Measurements from ENCODE around the gene SLC44A1. TPM values are rescaled to one million over a fixed set of nuclear protein-coding genes. Genes with fewer than 3 reads are reported as not detected.

Gene SLC44A1
- polyA plus RNA-seq, 1 of the 3 experiments (the other 2 are of a cell fraction): 4.5 TPM

- H3K36me3 ChIP-seq (replicated peaks in 1 of 2; ENCODE audit: control insufficient read depth in 1 of 2, insufficient read depth in 2 of 2, low read length in 1 of 2): no peaks in the 10 kb centered on the region
- H3K27me3 ChIP-seq (ENCODE audit: insufficient read depth): no peaks in the 10 kb centered on the region
- POLR2A ChIA-PET: no interaction called here
- no peak overlapping the region for H3K4me3 ChIP-seq (ENCODE audit: low read depth in 2 of 2, low read length in 1 of 2)
- no peak overlapping the region for H3K27ac ChIP-seq (ENCODE audit: low read depth in 2 of 2, low read length in 1 of 2)
- no peaks in the 10 kb centered on the region for H3F3A ChIP-seq (replicated peaks; ENCODE audit: insufficient read depth)
- no peaks in the 10 kb centered on the region for H4K20me1 ChIP-seq (ENCODE audit: insufficient read depth)
- no peaks in the 10 kb centered on the region for H3K9me3 ChIP-seq
- no peaks in the 10 kb centered on the region for H3K4me1 ChIP-seq (ENCODE audit: control insufficient read depth in 1 of 2, insufficient read depth in 2 of 2, low read depth in 1 of 2, low read length in 1 of 2)
- no peak overlapping the region for H3K4me2 ChIP-seq
- TF ChIP-seq, protein P1, sequence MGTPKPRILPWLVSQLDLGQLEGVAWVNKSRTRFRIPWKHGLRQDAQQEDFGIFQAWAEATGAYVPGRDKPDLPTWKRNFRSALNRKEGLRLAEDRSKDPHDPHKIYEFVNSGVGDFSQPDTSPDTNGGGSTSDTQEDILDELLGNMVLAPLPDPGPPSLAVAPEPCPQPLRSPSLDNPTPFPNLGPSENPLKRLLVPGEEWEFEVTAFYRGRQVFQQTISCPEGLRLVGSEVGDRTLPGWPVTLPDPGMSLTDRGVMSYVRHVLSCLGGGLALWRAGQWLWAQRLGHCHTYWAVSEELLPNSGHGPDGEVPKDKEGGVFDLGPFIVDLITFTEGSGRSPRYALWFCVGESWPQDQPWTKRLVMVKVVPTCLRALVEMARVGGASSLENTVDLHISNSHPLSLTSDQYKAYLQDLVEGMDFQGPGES (IDR thresholded peaks at IDR 0.05; ENCODE audit: low read depth, low read length): no peak
- TF ChIP-seq NFIC (IDR thresholded peaks at IDR 0.05; ENCODE audit: borderline replicate concordance) (no peak), MEF2A (IDR thresholded peaks at IDR 0.05; ENCODE audit: borderline replicate concordance, low read depth) (no peak), FOSL2 (IDR thresholded peaks at IDR 0.05; ENCODE audit: borderline replicate concordance, low read depth) (no peak), FOXM1 (IDR thresholded peaks at IDR 0.05; ENCODE audit: low read depth) (no peak), NRF1 (IDR thresholded peaks at IDR 0.05; ENCODE audit: low read depth, low read length) (no peak), FOXJ3 (CRISPR knock-in tag; IDR thresholded peaks at IDR 0.05) (no peak), EZH2phosphoT487 (IDR thresholded peaks at IDR 0.05; ENCODE audit: borderline replicate concordance, low read depth) (no peak), RCOR1 (IDR thresholded peaks at IDR 0.05; ENCODE audit: low read length) (no peak), RFX5 (IDR thresholded peaks at IDR 0.05; ENCODE audit: low read length) (no peak)
- TF ChIP-seq, protein P2, sequence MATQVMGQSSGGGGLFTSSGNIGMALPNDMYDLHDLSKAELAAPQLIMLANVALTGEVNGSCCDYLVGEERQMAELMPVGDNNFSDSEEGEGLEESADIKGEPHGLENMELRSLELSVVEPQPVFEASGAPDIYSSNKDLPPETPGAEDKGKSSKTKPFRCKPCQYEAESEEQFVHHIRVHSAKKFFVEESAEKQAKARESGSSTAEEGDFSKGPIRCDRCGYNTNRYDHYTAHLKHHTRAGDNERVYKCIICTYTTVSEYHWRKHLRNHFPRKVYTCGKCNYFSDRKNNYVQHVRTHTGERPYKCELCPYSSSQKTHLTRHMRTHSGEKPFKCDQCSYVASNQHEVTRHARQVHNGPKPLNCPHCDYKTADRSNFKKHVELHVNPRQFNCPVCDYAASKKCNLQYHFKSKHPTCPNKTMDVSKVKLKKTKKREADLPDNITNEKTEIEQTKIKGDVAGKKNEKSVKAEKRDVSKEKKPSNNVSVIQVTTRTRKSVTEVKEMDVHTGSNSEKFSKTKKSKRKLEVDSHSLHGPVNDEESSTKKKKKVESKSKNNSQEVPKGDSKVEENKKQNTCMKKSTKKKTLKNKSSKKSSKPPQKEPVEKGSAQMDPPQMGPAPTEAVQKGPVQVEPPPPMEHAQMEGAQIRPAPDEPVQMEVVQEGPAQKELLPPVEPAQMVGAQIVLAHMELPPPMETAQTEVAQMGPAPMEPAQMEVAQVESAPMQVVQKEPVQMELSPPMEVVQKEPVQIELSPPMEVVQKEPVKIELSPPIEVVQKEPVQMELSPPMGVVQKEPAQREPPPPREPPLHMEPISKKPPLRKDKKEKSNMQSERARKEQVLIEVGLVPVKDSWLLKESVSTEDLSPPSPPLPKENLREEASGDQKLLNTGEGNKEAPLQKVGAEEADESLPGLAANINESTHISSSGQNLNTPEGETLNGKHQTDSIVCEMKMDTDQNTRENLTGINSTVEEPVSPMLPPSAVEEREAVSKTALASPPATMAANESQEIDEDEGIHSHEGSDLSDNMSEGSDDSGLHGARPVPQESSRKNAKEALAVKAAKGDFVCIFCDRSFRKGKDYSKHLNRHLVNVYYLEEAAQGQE (IDR thresholded peaks at IDR 0.05; ENCODE audit: low read depth, low read length): no peak
- DNase-seq: no peak
- H2AFZ ChIP-seq (ENCODE audit: low read depth): no peak overlapping the region
- no peak overlapping the region for H3K9ac ChIP-seq
- WGBS (ENCODE audit: low lambda C conversion rate): 64% methylated on average over 2 of the region's 2 CpGs
- CTCF ChIA-PET: interaction anchor here (1.5 kb wide), 1 partner anchor 16 kb away, joined by 4 read pairs; no protein-coding TSS in a partner anchor
- H3K9me2 ChIP-seq: no peaks in the 10 kb centered on the region
- no peaks in the 10 kb centered on the region for H3K79me2 ChIP-seq (ENCODE audit: insufficient read depth)
Observed at GRCh38 chr9:105280691-105281090, 36.2 kb downstream of the SLC44A1 start.

GRCh38 chr9:105281272-105281671 lies 36.8 kb downstream of the SLC44A1 start:
- 88% methylated on average over 4 of the region's 4 CpGs for WGBS (ENCODE audit: low lambda C conversion rate)
- no peaks in the 10 kb centered on the region for H4K20me1 ChIP-seq (ENCODE audit: insufficient read depth)
- ChIA-PET POLR2A (no interaction called here), CTCF (interaction anchor here (1.5 kb wide), 1 partner anchor 16 kb away, joined by 4 read pairs; no protein-coding TSS in a partner anchor)
- no peaks in the 10 kb centered on the region for H3F3A ChIP-seq (replicated peaks; ENCODE audit: insufficient read depth)
- H3K27ac ChIP-seq (ENCODE audit: low read depth in 2 of 2, low read length in 1 of 2): no peak overlapping the region
- no peaks in the 10 kb centered on the region for H3K9me3 ChIP-seq
- no peaks in the 10 kb centered on the region for H3K27me3 ChIP-seq (ENCODE audit: insufficient read depth)
- no peaks in the 10 kb centered on the region for H3K9me2 ChIP-seq
- no peak overlapping the region for H3K4me2 ChIP-seq
- no peaks in the 10 kb centered on the region for H3K79me2 ChIP-seq (ENCODE audit: insufficient read depth)
- no peak overlapping the region for H2AFZ ChIP-seq (ENCODE audit: low read depth)
- no peaks in the 10 kb centered on the region for H3K36me3 ChIP-seq (replicated peaks in 1 of 2; ENCODE audit: control insufficient read depth in 1 of 2, insufficient read depth in 2 of 2, low read length in 1 of 2)
- no peaks in the 10 kb centered on the region for H3K4me1 ChIP-seq (ENCODE audit: control insufficient read depth in 1 of 2, insufficient read depth in 2 of 2, low read depth in 1 of 2, low read length in 1 of 2)
- no peak for DNase-seq
- no peak overlapping the region for H3K4me3 ChIP-seq (ENCODE audit: low read depth in 2 of 2, low read length in 1 of 2)
- H3K9ac ChIP-seq: no peak overlapping the region
- no peak for TF ChIP-seq EZH2phosphoT487 (IDR thresholded peaks at IDR 0.05; ENCODE audit: borderline replicate concordance, low read depth)
- no peak for TF ChIP-seq NFIC (IDR thresholded peaks at IDR 0.05; ENCODE audit: borderline replicate concordance)
- no peak for TF ChIP-seq CHD2 (IDR thresholded peaks at IDR 0.05; ENCODE audit: low read length, partially characterized antibody)
- TF ChIP-seq POLR2AphosphoS5 (IDR thresholded peaks at IDR 0.05; ENCODE audit: low read depth, low read length): no peak
- no peak for TF ChIP-seq YY1 (IDR thresholded peaks at IDR 0.05; ENCODE audit: low read depth)
- TF ChIP-seq, protein P3, sequence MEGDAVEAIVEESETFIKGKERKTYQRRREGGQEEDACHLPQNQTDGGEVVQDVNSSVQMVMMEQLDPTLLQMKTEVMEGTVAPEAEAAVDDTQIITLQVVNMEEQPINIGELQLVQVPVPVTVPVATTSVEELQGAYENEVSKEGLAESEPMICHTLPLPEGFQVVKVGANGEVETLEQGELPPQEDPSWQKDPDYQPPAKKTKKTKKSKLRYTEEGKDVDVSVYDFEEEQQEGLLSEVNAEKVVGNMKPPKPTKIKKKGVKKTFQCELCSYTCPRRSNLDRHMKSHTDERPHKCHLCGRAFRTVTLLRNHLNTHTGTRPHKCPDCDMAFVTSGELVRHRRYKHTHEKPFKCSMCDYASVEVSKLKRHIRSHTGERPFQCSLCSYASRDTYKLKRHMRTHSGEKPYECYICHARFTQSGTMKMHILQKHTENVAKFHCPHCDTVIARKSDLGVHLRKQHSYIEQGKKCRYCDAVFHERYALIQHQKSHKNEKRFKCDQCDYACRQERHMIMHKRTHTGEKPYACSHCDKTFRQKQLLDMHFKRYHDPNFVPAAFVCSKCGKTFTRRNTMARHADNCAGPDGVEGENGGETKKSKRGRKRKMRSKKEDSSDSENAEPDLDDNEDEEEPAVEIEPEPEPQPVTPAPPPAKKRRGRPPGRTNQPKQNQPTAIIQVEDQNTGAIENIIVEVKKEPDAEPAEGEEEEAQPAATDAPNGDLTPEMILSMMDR (IDR thresholded peaks at IDR 0.05): no peak
- TF ChIP-seq RFX5 (IDR thresholded peaks at IDR 0.05; ENCODE audit: low read length): no peak
- no peak for TF ChIP-seq PBX3 (IDR thresholded peaks at IDR 0.05)
- TF ChIP-seq RXRA (IDR thresholded peaks at IDR 0.05; ENCODE audit: borderline replicate concordance, low read depth): no peak
- TF ChIP-seq FOXJ3 (CRISPR knock-in tag; IDR thresholded peaks at IDR 0.05): no peak
- TF ChIP-seq GATA2 (CRISPR knock-in tag; IDR thresholded peaks at IDR 0.05): no peak
- no peak for TF ChIP-seq TCF12 (IDR thresholded peaks at IDR 0.05)
- no peak for TF ChIP-seq JUND (IDR thresholded peaks at IDR 0.05)
- TF ChIP-seq RCOR1 (IDR thresholded peaks at IDR 0.05; ENCODE audit: low read length): no peak
- TF ChIP-seq TEAD4 (IDR thresholded peaks at IDR 0.05; ENCODE audit: borderline replicate concordance, insufficient read depth): no peak
- no peak for TF ChIP-seq MAX (IDR thresholded peaks at IDR 0.05; ENCODE audit: low read depth)
